HepG2 (cell line): ENCODE results near the gene RNF213. TPM values are rescaled to one million over a fixed set of nuclear protein-coding genes. Genes with fewer than 3 reads are reported as not detected.

Experiments used
- ATAC-seq: fragments of 200-7000 bp; cut with Tn5 transposase; 3 replicates; pipeline ENCODE4 v1.9.1; 2020; ENCODE audit warnings: mild to moderate bottlenecking, moderate library complexity
- BruUV-seq: library from RNA; stranded (reverse); fragments of 400-500 nt; replicated peaks from 2 replicates; lab custom pipeline; 2021; lab: Mats Ljungman, UMichigan
- CTCF ChIA-PET: fragments of 300-600 bp; formaldehyde crosslinking; extraction: SDS; loops from one replicate; lab custom pipeline; 2021; ENCODE audit warnings: low total read pairs, inconsistent platforms, low intra/inter-chr PET ratio; lab: Yijun Ruan, JAX
- POLR2A ChIA-PET: fragments of 350-600 bp; sonication (Branson Sonifier 250); formaldehyde crosslinking; loops from one replicate; lab custom pipeline; 2020; ENCODE audit warnings: antibody characterized with exemption, inconsistent platforms; lab: Yijun Ruan, JAX
- DNase-seq: peaks from one replicate; pipeline ENCODE4 v3.0.0-alpha.2; 2015; ENCODE audit warnings: low spot score
- FAIRE-seq: peaks from 3 replicates; lab custom pipeline; 2011; peaks lifted over from hg19 to GRCh38; lab: Jason Lieb, UNC
- H2AFZ ChIP-seq: one replicate; pipeline ENCODE4 v1.6.1; 2011; ENCODE audit warnings: low read length, inconsistent platforms
- H3K27ac ChIP-seq: fragments of 300-600 bp; 3 replicates; pipeline ENCODE4 v1.8.0; 2011; ENCODE audit warnings: mixed run types, mild to moderate bottlenecking, mixed read lengths, low read length, inconsistent platforms; ENCODE audit not compliant: insufficient read depth; ENCODE audit errors: extremely low read length
- H3K27me3 ChIP-seq, 2 experiments: fragments of 200-600 bp in 1 of 2; 2 replicates in 1 of 2; 3 replicates in 1 of 2; pipeline versions ENCODE4 v1.6.0 to v1.8.0; 2011; ENCODE audit warnings: low read length in 2 of 2, mild to moderate bottlenecking in 2 of 2, moderate library complexity in 2 of 2, inconsistent platforms in 1 of 2; ENCODE audit not compliant: insufficient read depth in 2 of 2, control insufficient read depth in 1 of 2
- H3K36me3 ChIP-seq, 2 experiments: fragments of 200-600 bp in 1 of 2; replicated peaks in 1 of 2; 2 replicates in 1 of 2; 3 replicates in 1 of 2; pipeline versions ENCODE4 v1.5.1 to v1.8.0; 2011; ENCODE audit warnings: low read length in 2 of 2, inconsistent platforms in 1 of 2; ENCODE audit not compliant: insufficient read depth in 2 of 2, control insufficient read depth in 1 of 2
- H3K4me1 ChIP-seq: 2 replicates; pipeline ENCODE4 v1.5.1; 2012; ENCODE audit warnings: low read length, inconsistent platforms; ENCODE audit not compliant: insufficient read depth
- H3K4me2 ChIP-seq: 2 replicates; pipeline ENCODE4 v1.6.0; 2011; ENCODE audit warnings: low read depth, low read length, inconsistent platforms
- H3K4me3 ChIP-seq, 3 experiments: fragments of 200-600 bp in 1 of 3; sonication (generic), shearing (Covaris generic) in 1 of 3; replicated peaks in 1 of 3; 2 replicates each; pipeline ENCODE4 v1.5.1; 2011 to 2016; ENCODE audit warnings: low read length in 3 of 3, inconsistent platforms in 2 of 3, low read depth in 2 of 3, mild to moderate bottlenecking in 2 of 3, control low read depth in 1 of 3, mixed read lengths in 1 of 3; ENCODE audit not compliant: insufficient read depth in 1 of 3
- H3K79me2 ChIP-seq: one replicate; pipeline ENCODE4 v1.6.1; 2011; ENCODE audit warnings: low read length, inconsistent platforms; ENCODE audit not compliant: insufficient read depth
- H3K9ac ChIP-seq: 2 replicates; pipeline ENCODE4 v1.6.0; 2011; ENCODE audit warnings: mild to moderate bottlenecking, low read depth, low read length, inconsistent platforms; ENCODE audit not compliant: insufficient read depth
- H3K9me3 ChIP-seq: 2 replicates; pipeline ENCODE4 v1.5.1; 2012; ENCODE audit warnings: mild to moderate bottlenecking, low read length
- H4K20me1 ChIP-seq: 2 replicates; pipeline ENCODE4 v1.6.0; 2011; ENCODE audit warnings: inconsistent platforms, mild to moderate bottlenecking, low read length, moderate library complexity; ENCODE audit not compliant: insufficient read depth
- CREB1 ChIP-seq, 2 experiments: fragments of 450-650 bp in 1 of 2; IDR thresholded peaks; 2 replicates each; pipeline ENCODE4 v1.6.1; 2016 to 2017; ENCODE audit warnings: control low read depth in 1 of 2, mild to moderate bottlenecking in 1 of 2, missing compliant biosample characterization in 1 of 2, missing genetic modification characterization in 1 of 2
- NR3C1 ChIP-seq: sonication (generic); formaldehyde crosslinking; IDR thresholded peaks from 2 replicates; pipeline ENCODE4 v1.4.0; 2020; ENCODE audit warnings: missing genetic modification reagents
- PHB2 ChIP-seq: fragments of 450-650 bp; IDR thresholded peaks from 2 replicates; pipeline ENCODE4 v1.6.1; 2018; ENCODE audit not compliant: partially characterized antibody
- SATB2 ChIP-seq: sonication (generic); formaldehyde crosslinking; IDR thresholded peaks from 2 replicates; pipeline ENCODE4 v1.5.0; 2020; ENCODE audit warnings: missing genetic modification reagents
- ZNF441 ChIP-seq: sonication (generic); formaldehyde crosslinking; IDR thresholded peaks from 2 replicates; pipeline ENCODE4 v1.7.0; 2021; ENCODE audit warnings: missing genetic modification reagents, borderline replicate concordance
- WGBS: methylation state at CpG from one replicate; pipeline ENCODE4 v1.1.6; 2017; ENCODE audit warnings: low lambda C conversion rate; 5-methylcytosine and 5-hydroxymethylcytosine counted together
- in situ Hi-C: cut with HindIII; loops from 2 replicates; pipeline ENCODE4 v1.10.0; 2017; ENCODE audit warnings: low pct_unique_long_range_greater_than_20kb; ENCODE audit not compliant: extremely low pct_ligation_motif_present
- intact Hi-C: fragments of 100-400 bp; cut with micrococcal nuclease; formaldehyde crosslinking; loops from one replicate; pipeline ENCODE4 v1.10.0; 2022; ENCODE audit not compliant: unreplicated experiment
- polyA plus RNA-seq, 8 experiments: library from polyadenylated mRNA; depleted of rRNA in 3 of 8; stranded (reverse) in 7 of 8; unstranded in 1 of 8; fragments of >200 nt; fragmentation: Illumina TruSeq in 4 of 8; extraction: Trizol in 4 of 8; gene quantifications; 2 replicates each; pipeline versions ENCODE4 v1.2.1 to v1.2.3, GENCODE V29; 2011 to 2016; ENCODE audit warnings: low read depth in 4 of 8, missing spikeins in 1 of 8, mixed read lengths in 1 of 8; ENCODE audit not compliant: insufficient read depth in 1 of 8
- total RNA-seq, 5 experiments: library from RNA; depleted of rRNA; stranded (reverse); fragments of >200 nt; fragmentation: Illumina TruSeq; extraction: Trizol; gene quantifications; 2 replicates each; pipeline ENCODE4 v1.2.3, GENCODE V29; 2016; ENCODE audit warnings: low read depth in 1 of 5
- TF ChIP-seq, protein P1 (sequence below): sonication (generic); formaldehyde crosslinking; IDR thresholded peaks from 2 replicates; pipeline ENCODE4 v1.8.1; 2023; ENCODE audit warnings: missing genetic modification reagents, mild to moderate bottlenecking, borderline replicate concordance
- TF ChIP-seq, protein P2 (sequence below): IDR thresholded peaks from 2 replicates; pipeline ENCODE4 v1.6.1; 2016; ENCODE audit warnings: missing compliant biosample characterization, missing genetic modification reagents, borderline replicate concordance

RNF213 gene
- total and polyA plus RNA-seq, 2 of the 13 experiments (the other 11 are each of a cell fraction or from before 2014, with no cell fraction given): 38.6 to 38.7 TPM

DNA sequence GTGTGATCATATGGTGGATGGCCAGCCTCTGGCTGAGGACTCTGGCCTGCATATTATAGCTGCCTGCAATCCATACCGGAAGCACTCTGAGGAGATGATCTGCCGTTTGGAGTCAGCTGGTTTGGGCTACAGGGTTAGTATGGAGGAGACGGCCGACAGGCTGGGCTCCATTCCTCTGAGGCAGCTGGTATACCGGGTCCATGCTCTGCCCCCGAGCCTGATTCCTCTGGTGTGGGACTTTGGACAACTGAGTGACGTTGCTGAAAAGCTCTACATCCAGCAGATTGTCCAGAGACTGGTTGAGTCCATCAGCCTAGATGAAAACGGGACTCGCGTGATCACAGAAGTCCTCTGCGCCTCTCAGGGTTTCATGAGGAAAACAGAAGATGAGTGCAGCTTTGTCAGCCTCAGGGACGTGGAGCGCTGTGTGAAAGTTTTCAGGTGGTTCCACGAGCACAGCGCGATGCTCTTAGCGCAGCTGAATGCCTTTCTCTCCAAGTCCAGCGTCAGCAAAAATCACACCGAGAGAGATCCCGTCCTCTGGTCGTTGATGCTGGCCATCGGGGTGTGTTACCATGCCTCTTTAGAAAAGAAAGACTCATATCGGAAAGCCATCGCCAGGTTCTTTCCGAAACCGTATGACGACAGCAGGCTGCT, 85.3 kb downstream of the RNF213 start:
- ChIA-PET POLR2A (no interaction called here), CTCF (no interaction called here)
- WGBS: 97% methylated on average over 27 of the region's 27 CpGs
- Histone ChIP-seq H3K27me3 (no peaks in the 10 kb centered on the region), H2AFZ (no peak overlapping the region), H3K79me2 (no peaks in the 10 kb centered on the region), H3K9ac (no peak overlapping the region), H3K9me3 (no peaks in the 10 kb centered on the region), H3K36me3 (peaks cover 41 to 80% of the 10 kb centered on the region in 2 experiments), H3K4me3 (no peak overlapping the region), H3K4me1 (no peaks in the 10 kb centered on the region), H3K4me2 (no peak overlapping the region), H4K20me1 (no peaks in the 10 kb centered on the region), H3K27ac (no peak overlapping the region)
- intact Hi-C loops: no loop called here
- in situ Hi-C loops: no loop called here
- no peak for DNase-seq
- BruUV-seq: TSS peak; percentile 30
- no peak for ATAC-seq
- TF ChIP-seq CREB1 (IDR thresholded peaks at IDR 0.05) (no peak), CREB1 (CRISPR knock-in tag; IDR thresholded peaks at IDR 0.05) (no peak), SATB2 (CRISPR knock-in tag) (no peak), ZNF441 (no peak), PHB2 (no peak), NR3C1 (no peak)
- TF ChIP-seq, protein P1, sequence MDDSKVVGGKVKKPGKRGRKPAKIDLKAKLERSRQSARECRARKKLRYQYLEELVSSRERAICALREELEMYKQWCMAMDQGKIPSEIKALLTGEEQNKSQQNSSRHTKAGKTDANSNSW (CRISPR knock-in tag): no peak
- TF ChIP-seq, protein P2, sequence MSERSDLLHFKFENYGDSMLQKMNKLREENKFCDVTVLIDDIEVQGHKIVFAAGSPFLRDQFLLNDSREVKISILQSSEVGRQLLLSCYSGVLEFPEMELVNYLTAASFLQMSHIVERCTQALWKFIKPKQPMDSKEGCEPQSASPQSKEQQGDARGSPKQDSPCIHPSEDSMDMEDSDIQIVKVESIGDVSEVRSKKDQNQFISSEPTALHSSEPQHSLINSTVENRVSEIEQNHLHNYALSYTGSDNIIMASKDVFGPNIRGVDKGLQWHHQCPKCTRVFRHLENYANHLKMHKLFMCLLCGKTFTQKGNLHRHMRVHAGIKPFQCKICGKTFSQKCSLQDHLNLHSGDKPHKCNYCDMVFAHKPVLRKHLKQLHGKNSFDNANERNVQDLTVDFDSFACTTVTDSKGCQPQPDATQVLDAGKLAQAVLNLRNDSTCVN (CRISPR knock-in tag): no peak
- FAIRE-seq: no peak
